Bone marrow (tissue), 2 donors: ENCODE results near the gene RBCK1.
"Not testable (repeated sequence)": the region's sequence is repeated elsewhere in the genome, so short reads cannot be mapped to it uniquely, and the experiment has no call there.

Experiments
- DNase-seq, 2 donors: peaks; one replicate each; lab custom pipeline; 2025; lab: John Stamatoyannopoulos, UW

Gene RBCK1

DNA sequence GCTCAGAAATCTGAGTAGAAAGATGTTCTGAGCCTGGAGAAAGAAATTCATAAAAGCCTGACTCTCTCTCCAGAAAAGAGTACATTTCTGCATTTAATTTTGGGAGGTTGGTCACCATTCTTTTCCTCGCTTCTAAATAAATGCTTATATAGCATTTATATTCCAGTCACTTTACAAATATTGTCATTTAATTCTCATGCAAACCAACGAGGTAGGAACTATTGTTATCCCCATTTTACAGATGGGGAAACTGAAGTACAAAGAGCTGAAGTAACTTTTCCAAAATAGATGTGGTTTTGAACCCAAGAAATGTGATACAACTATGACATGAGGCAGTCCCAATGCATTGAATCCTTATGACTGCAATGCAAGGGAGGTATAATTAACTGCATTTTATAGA lies 32.0 kb upstream of the RBCK1 start:
- DNase-seq, result no peak

DNA sequence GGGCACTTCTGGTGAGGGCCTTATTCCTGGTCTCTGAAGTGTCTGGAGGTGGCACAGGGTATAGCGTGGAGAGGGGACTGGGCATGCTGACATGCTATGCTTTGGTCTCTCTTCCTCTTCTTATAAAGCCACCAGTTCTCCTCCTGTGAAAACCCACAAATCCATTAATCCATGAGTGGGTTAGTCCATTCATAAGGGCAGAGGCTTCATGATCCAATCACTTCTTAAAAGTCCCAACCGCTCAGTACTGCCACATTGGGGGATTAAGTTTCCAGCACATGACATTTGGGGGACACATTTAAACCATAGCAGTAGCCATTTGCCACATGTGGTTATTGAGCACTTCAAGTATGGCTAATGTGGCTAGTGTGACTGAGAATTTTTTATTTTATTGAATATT lies 31.3 kb upstream of the RBCK1 start:
- DNase-seq, result no peak

DNA sequence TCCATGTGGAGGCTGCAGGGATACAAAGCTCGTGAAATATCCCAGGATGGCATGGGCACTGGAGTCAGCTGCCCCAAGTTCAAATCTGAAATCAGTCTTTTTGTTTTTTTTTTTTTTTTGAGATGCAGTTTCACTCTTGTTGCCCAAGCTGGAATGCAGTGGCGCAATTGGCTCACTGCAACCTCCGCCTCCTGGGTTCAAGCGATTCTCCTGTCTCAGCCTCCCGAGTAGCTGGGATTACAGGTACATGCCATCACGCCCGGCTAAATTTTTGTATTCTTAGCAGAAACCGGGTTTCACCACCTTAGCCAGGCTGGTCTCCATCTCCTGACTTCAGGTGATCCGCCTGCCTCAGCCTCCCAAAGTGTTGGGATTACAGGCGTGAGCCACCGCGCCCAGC lies 30.5 kb upstream of the RBCK1 start:
- DNase-seq, result not testable (repeated sequence)

DNA sequence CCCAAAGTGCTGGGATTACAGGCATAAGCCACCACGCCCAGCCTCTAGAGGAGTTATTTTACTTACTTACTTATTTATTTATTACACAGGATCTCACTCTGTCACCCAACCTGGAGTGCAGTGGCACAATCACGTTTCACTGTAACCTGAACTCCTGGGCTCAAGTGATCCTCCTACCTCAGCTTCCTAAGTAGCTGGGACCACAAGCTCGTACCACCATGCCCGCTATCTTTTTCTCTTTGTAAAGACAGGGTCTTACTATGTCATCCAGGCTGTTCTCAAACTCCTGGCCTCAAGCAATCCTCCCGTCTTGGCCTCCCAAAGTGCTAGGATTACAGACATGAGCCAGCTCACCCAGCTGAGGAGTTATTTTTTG lies 29.1 kb upstream of the RBCK1 start:
- DNase-seq, result no peak

DNA sequence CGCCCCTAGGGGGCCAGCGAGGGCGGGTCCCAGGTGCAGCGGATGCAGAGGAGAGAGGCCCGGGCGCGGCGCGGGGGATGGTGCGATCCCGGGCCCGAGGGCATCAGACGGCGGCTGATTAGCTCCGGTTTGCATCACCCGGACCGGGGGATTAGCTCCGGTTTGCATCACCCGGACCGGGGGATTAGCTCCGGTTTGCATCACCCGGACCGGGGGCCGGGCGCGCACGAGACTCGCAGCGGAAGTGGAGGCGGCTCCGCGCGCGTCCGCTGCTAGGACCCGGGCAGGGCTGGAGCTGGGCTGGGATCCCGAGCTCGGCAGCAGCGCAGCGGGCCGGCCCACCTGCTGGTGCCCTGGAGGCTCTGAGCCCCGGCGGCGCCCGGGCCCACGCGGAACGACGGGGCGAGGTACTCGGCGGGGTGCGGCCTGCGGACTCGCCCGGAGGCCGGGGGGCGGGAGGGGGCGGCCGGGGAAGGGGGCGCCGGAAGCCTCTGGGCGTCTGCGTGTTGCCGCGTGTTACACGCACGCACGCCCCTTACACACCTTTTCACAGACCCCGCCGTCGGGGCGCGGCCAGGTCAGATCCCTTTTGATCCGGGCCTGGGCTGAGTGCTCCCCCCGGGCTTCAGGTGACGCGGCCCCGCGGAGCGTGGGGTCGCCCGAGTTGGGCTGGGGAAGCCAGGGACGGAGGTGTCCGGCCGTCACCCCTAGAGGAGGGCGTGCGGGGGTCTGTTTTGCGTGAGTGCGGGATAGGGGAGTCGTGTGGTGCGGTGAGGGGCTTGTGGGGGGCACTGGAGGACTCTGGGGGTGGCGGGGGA lies 27.1 kb upstream of the RBCK1 start:
- peak in 1 of 2 donors; percentile 21 for DNase-seq

DNA sequence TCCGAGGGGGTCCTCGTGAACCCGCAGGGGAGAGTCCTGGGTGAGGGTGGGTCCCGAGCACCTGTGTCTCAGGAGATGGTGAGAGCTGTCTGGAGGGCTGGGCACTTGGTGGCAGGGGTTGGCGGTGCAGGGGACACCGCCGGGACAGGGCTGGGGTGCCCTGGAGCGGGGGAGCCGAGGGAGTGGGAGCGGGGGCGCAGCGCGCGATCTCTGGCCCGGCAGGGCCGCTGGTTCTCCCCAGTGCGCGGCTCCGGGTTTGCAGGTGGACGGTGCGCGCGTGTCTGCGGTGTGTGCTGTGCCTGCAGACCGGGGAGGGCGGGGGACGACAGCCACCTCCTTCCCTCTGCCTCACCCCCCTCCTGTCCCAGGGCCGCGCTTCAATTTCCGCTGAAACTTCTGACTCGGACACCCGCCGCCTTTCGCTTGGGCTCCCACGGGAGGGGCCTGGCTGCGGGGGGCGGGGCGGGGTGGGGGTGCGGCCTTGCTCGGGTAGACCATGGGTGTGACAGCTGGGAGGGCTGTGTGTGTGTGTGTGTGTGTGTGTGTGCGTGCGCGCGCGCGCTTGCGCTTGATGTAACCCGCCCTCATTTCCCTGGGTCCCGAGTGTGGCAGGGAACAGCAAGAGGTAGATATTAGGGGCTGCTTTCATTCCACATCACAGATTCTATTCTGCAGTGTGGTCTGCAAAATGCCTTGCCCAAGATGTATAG lies 26.4 kb upstream of the RBCK1 start:
- DNase-seq, result peak; percentile 36 to 41

DNA sequence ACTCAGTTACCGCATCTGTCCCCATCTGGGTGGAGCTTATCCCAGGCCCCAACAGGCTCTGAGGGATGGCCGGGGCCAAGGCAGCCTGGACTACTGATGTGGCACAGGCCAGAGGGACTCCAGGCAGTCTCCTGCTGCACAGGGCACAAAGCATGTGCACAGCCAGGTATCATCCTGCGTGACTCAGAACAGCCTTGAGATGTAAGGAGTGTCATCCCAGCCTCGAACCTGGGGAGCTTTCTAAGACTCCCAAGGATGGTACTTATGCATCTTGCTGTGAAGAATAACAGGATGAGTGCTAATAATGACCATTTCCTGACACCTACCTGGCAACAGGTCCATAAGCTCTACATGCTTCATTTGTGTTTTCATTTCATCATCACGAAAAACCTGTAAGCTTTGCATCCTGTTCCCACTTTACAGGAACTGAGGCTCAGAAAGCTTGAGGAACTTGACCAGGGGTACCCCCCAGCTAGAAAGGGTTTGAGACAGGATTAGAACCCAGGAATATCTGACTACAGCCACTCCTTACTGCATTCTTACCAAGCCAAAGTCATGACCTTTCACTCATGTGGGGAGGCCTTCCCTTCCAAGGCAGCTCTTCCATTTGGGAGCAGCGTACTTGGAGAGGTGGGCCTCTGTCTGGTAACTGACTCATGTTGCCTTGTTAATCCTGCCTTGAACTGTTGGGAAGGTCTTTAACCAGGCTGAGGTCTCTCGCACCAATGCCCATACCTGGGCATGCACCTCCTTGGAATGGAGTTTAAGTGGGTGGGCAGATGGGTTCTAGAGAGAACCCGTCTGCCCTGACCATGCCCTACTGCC lies 25.6 kb upstream of the RBCK1 start:
- no peak for DNase-seq

DNA sequence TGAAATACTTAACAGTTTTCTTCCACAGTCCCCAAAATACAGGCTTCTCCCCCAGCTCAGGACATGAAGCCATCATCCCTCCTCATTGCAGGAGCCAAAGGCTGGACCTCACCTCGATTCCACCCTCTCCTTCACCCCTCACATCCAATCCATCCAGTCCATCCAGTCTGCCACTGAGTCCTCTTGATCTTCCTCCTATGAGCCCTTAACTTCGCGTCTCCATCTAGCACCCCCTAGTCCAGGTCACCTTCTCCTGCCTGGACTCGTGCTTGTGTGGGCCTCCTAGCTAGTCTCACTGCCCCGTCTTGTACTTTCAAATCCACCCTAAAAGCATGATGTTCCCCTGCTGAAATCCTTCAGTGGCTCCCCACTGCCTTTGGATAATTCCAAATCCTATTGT lies 24.2 kb upstream of the RBCK1 start:
- DNase-seq, result no peak

DNA sequence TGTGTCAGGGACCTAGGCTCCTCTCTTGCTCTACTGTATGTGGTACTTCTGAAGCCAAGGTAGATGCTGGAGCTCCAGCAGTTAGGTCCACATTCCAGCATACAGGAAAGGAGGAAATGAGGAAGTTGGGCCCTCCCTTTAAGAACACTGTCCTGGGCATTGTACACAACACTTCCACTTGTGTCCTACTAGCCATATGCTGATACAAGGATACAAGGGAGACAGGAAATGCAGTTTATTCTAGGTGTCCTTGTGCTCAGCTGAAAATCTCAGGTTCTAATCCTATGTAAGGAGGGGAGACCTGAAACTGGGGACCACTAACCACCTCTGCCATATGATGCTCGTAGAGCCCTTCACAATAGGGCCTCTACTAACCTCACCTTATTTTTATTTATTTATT lies 23.4 kb upstream of the RBCK1 start:
- DNase-seq, result no peak

DNA sequence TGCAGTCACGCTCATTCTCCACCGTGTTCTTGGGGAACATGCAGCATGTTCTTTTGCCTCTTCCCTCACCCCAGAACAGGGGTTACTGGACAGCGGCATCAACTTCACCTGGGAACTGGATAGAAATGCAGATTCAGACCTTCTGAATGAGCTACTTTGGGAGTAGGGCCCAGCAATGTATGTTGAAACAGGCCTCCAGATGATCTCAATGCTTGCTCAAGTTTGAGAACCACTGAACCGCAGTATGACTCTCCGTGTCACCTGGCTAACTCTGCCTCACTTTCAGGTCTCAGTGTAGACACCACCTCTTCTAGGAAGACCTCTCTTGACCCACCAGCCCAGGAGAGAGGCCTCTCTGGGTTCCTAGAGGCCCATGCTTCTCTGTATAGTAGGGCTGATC lies 22.7 kb upstream of the RBCK1 start:
- DNase-seq, result no peak

DNA sequence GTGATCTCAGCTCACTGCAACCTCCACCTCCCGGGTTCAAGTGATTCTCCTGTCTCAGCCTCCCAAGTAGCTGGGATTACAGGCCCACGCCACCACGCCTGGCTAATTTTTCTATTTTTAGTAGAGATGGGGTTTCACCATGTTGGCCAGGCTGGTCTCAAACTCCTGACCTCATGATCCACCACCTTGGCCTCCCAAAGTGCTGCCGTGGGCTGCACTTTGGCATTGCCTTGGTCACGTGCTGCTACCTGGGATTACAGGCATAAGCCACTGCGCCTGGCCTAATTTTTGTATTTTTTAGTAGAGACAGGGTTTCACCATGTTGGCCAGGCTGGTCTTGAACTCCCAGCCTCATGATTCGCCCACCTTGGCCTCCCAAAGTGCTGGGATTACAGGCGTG lies 21.5 kb upstream of the RBCK1 start:
- not testable (repeated sequence) for DNase-seq

DNA sequence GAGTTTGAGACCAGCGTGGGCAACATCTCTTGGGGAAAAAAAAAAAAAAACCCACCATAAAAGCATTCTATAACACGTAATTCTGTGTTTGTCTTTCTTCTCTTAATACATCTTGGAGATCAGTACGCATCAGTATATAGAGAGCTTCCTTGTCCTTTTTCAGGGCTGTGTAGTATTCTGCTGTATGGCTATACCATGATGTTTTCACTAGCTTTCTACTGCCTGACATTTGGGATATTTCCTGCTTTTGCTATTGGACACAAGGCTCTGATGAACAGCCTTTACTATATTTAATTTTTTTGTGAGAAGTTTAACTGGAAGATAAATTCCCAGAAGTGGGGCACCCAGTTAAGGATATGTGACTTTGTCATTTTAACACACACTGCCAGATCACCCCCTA lies 20.6 kb upstream of the RBCK1 start:
- no peak for DNase-seq

DNA sequence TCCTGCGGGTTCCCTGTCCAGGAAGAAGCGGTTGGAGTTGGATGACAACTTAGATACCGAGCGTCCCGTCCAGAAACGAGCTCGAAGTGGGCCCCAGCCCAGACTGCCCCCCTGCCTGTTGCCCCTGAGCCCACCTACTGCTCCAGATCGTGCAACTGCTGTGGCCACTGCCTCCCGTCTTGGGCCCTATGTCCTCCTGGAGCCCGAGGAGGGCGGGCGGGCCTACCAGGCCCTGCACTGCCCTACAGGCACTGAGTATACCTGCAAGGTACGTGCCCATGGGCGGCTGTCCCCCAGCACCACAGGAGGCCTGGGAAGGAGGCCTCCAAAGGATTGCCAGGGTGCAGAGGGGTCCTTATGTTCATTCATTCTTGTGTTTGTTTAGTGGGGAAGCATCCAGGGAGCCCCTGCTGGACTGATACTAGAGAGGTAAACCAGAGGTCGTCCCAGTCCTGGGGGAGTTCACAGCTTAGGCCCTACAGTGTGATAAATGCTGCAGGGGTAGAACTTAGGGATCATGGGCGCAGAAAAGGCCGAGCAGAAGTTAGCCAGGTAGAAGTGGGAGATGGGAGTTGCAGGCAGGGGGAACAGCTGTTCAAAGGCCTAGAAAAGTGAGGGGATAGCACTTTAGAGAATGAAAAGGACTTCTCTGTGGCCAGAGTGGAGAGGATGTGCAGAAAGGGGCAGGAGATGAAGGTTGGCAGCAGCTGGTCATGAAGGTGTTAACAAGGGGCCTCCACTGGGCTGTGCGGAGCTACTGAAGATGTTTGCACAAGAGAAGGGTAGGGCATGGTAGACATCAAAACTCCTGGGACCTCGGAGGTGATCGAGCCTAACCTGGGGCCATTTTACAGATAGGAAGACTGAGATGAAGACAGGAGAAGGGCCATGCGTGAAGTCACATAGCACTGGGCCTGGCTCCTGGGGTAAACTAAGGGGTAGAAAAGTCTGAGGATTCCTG lies 19.8 kb upstream of the RBCK1 start:
- DNase-seq, result no peak

DNA sequence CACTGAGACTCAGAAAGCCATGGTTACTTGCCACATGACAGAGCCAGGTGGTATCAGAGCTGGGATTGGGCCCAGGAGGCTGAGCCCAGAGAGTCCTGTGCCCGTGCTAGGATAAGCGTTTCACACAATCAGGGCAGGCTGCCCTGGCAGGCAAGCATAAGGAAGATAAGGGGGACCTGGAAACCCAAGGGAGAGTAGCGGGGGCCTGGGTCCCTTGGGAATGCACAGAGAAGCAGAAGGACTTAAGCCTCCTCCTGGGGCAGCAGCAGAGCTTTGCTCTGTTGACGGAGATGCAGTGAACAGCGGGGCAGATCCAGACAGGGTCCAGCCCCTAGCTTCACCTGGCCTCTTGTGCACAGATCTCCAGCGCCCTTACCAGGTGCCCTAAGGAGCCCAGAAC lies 18.9 kb upstream of the RBCK1 start:
- DNase-seq, result no peak

DNA sequence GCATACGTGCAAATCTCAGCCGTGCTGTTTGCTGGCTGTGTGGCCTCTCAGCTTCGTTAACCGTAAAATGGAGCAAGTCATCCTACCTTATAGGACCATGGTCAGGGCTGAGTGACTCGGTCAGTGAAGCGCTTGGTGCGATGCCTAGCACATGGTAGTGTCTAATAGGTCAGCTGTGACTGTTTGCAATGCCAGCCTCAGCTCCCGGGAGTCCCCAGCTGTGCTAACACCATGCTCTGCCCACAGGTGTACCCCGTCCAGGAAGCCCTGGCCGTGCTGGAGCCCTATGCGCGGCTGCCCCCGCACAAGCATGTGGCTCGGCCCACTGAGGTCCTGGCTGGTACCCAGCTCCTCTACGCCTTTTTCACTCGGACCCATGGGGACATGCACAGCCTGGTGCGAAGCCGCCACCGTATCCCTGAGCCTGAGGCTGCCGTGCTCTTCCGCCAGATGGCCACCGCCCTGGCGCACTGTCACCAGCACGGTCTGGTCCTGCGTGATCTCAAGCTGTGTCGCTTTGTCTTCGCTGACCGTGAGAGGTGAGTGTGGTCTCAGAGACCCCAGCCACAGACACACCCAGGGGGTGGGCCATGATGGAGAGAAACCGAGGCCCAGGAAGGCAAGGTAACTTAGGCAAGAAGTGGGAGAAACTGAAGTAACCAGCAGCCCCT lies 16.9 kb upstream of the RBCK1 start:
- no peak for DNase-seq

DNA sequence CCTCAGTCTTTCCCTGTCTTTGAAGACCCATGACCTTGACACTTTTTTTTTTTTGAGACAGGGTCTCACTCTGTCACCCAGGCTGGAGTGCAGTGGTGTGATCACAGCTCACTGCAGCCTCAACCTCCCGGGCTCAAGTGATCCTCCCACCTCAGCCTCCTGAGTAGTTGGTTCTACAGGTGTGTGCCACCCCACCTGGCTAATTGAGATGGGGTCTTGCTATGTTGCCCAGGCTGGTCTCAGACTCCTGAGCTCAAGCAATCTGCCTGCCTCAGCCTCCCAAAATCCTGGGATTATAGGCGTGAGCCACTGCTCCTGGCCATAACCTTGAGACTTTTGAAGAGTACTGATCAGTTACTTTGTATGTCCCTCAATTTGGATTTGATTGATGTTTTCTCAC lies 14.8 kb upstream of the RBCK1 start:
- DNase-seq, result not testable (repeated sequence)

DNA sequence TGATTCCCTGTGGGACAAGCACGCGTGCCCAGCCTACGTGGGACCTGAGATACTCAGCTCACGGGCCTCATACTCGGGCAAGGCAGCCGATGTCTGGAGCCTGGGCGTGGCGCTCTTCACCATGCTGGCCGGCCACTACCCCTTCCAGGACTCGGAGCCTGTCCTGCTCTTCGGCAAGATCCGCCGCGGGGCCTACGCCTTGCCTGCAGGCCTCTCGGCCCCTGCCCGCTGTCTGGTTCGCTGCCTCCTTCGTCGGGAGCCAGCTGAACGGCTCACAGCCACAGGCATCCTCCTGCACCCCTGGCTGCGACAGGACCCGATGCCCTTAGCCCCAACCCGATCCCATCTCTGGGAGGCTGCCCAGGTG lies 11.9 kb upstream of the RBCK1 start:
- no peak for DNase-seq

DNA sequence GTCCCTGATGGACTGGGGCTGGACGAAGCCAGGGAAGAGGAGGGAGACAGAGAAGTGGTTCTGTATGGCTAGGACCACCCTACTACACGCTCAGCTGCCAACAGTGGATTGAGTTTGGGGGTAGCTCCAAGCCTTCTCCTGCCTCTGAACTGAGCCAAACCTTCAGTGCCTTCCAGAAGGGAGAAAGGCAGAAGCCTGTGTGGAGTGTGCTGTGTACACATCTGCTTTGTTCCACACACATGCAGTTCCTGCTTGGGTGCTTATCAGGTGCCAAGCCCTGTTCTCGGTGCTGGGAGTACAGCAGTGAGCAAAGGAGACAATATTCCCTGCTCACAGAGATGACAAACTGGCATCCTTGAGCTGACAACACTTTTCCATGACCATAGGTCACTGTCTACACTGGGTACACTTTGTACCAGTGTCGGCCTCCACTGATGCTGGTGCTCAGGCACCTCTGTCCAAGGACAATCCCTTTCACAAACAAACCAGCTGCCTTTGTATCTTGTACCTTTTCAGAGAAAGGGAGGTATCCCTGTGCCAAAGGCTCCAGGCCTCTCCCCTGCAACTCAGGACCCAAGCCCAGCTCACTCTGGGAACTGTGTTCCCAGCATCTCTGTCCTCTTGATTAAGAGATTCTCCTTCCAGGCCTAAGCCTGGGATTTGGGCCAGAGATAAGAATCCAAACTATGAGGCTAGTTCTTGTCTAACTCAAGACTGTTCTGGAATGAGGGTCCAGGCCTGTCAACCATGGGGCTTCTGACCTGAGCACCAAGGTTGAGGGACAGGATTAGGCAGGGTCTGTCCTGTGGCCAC lies 11.3 kb upstream of the RBCK1 start:
- no peak for DNase-seq

DNA sequence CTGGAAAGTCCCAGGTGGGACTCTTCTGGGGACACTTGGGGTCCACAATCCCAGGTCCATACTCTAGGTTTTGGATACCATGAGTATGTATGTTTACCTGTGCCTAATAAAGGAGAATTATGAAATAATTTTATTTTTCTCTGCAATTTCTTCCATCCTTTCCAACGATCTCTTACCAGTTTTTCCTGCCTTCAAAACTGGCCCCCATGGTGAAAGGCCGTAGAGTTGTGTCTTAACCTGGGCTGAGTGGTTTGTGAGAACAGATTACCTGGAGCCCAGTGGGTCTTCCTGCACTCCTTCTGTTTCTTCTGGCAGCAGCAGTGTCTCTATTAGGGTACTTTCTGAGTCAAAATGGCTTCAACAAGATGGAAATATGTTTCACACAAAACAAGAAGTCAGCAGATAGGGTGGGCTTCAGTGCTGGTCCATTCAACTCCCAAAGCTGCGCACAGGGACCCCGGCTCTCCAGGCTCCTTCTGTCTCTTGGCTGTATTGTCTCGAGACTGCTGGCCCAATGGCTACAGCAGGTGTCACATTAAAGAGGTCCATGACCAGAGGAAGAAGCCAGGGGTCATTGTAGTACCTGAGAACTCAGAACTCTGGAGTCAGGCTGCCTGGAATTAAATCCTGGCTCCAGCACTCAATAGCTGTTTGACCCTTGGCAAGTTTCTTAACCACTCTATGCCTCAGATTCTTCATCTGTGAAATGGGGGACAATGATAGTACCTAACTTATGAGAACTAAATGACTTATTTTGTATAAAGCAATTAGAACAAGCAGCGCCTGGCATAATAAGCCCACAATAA lies 10.5 kb upstream of the RBCK1 start:
- DNase-seq, result no peak
